HepG2 (cell line): ENCODE data around the gene SHF. TPM values are rescaled to one million over a fixed set of nuclear protein-coding genes. Genes with fewer than 3 reads are reported as not detected.

Source experiments
- ATAC-seq: fragments of 200-7000 bp; cut with Tn5 transposase; 3 replicates; pipeline ENCODE4 v1.9.1; 2020; ENCODE audit warnings: mild to moderate bottlenecking, moderate library complexity
- BruUV-seq: library from RNA; stranded (reverse); fragments of 400-500 nt; replicated peaks from 2 replicates; lab custom pipeline; 2021; lab: Mats Ljungman, UMichigan
- CTCF ChIA-PET: fragments of 300-600 bp; formaldehyde crosslinking; extraction: SDS; loops from one replicate; lab custom pipeline; 2021; ENCODE audit warnings: low total read pairs, inconsistent platforms, low intra/inter-chr PET ratio; lab: Yijun Ruan, JAX
- POLR2A ChIA-PET: fragments of 350-600 bp; sonication (Branson Sonifier 250); formaldehyde crosslinking; loops from one replicate; lab custom pipeline; 2020; ENCODE audit warnings: antibody characterized with exemption, inconsistent platforms; lab: Yijun Ruan, JAX
- DNase-seq: peaks from one replicate; pipeline ENCODE4 v3.0.0-alpha.2; 2015; ENCODE audit warnings: low spot score
- FAIRE-seq: peaks from 3 replicates; lab custom pipeline; 2011; peaks lifted over from hg19 to GRCh38; lab: Jason Lieb, UNC
- H2AFZ ChIP-seq: one replicate; pipeline ENCODE4 v1.6.1; 2011; ENCODE audit warnings: low read length, inconsistent platforms
- H3K27ac ChIP-seq: fragments of 300-600 bp; 3 replicates; pipeline ENCODE4 v1.8.0; 2011; ENCODE audit warnings: mixed run types, mild to moderate bottlenecking, mixed read lengths, low read length, inconsistent platforms; ENCODE audit not compliant: insufficient read depth; ENCODE audit errors: extremely low read length
- H3K27me3 ChIP-seq, 2 experiments: fragments of 200-600 bp in 1 of 2; 2 replicates in 1 of 2; 3 replicates in 1 of 2; pipeline versions ENCODE4 v1.6.0 to v1.8.0; 2011; ENCODE audit warnings: low read length in 2 of 2, mild to moderate bottlenecking in 2 of 2, moderate library complexity in 2 of 2, inconsistent platforms in 1 of 2; ENCODE audit not compliant: insufficient read depth in 2 of 2, control insufficient read depth in 1 of 2
- H3K36me3 ChIP-seq, 2 experiments: fragments of 200-600 bp in 1 of 2; replicated peaks in 1 of 2; 2 replicates in 1 of 2; 3 replicates in 1 of 2; pipeline versions ENCODE4 v1.5.1 to v1.8.0; 2011; ENCODE audit warnings: low read length in 2 of 2, inconsistent platforms in 1 of 2; ENCODE audit not compliant: insufficient read depth in 2 of 2, control insufficient read depth in 1 of 2
- H3K4me1 ChIP-seq: 2 replicates; pipeline ENCODE4 v1.5.1; 2012; ENCODE audit warnings: low read length, inconsistent platforms; ENCODE audit not compliant: insufficient read depth
- H3K4me2 ChIP-seq: 2 replicates; pipeline ENCODE4 v1.6.0; 2011; ENCODE audit warnings: low read depth, low read length, inconsistent platforms
- H3K4me3 ChIP-seq, 3 experiments: fragments of 200-600 bp in 1 of 3; sonication (generic), shearing (Covaris generic) in 1 of 3; replicated peaks in 1 of 3; 2 replicates each; pipeline ENCODE4 v1.5.1; 2011 to 2016; ENCODE audit warnings: low read length in 3 of 3, inconsistent platforms in 2 of 3, low read depth in 2 of 3, mild to moderate bottlenecking in 2 of 3, control low read depth in 1 of 3, mixed read lengths in 1 of 3; ENCODE audit not compliant: insufficient read depth in 1 of 3
- H3K79me2 ChIP-seq: one replicate; pipeline ENCODE4 v1.6.1; 2011; ENCODE audit warnings: low read length, inconsistent platforms; ENCODE audit not compliant: insufficient read depth
- H3K9ac ChIP-seq: 2 replicates; pipeline ENCODE4 v1.6.0; 2011; ENCODE audit warnings: mild to moderate bottlenecking, low read depth, low read length, inconsistent platforms; ENCODE audit not compliant: insufficient read depth
- H3K9me3 ChIP-seq: 2 replicates; pipeline ENCODE4 v1.5.1; 2012; ENCODE audit warnings: mild to moderate bottlenecking, low read length
- H4K20me1 ChIP-seq: 2 replicates; pipeline ENCODE4 v1.6.0; 2011; ENCODE audit warnings: inconsistent platforms, mild to moderate bottlenecking, low read length, moderate library complexity; ENCODE audit not compliant: insufficient read depth
- ATF1 ChIP-seq: IDR thresholded peaks from 2 replicates; pipeline ENCODE4 v1.6.1; 2016; ENCODE audit warnings: mild to moderate bottlenecking, control low read depth
- EZH2 ChIP-seq: conservative IDR thresholded peaks from 2 replicates; pipeline ENCODE4 v1.6.1; 2012; ENCODE audit warnings: mild to moderate bottlenecking, low read depth, low read length, moderate library complexity
- NAIF1 ChIP-seq: sonication (generic); formaldehyde crosslinking; IDR thresholded peaks from 2 replicates; pipeline ENCODE4 v1.5.0; 2020; ENCODE audit warnings: mild to moderate bottlenecking, missing genetic modification reagents, borderline replicate concordance
- NR2F1 ChIP-seq, 2 experiments: fragments of 450-650 bp in 1 of 2; formaldehyde crosslinking in 1 of 2; IDR thresholded peaks; 2 replicates each; pipeline versions ENCODE4 v1.5.0 to v1.6.1; 2016 to 2020; ENCODE audit warnings: mild to moderate bottlenecking in 1 of 2, missing compliant biosample characterization in 1 of 2, missing genetic modification reagents in 1 of 2, moderate library complexity in 1 of 2
- NR2F2 ChIP-seq: IDR thresholded peaks from 2 replicates; pipeline ENCODE4 v1.6.1; 2012; ENCODE audit warnings: low read depth, inconsistent platforms, borderline replicate concordance
- PPARG ChIP-seq: conservative IDR thresholded peaks from 2 replicates; pipeline ENCODE4 v1.6.1; 2016; ENCODE audit warnings: missing biosample characterization, missing genetic modification reagents
- RAD21 ChIP-seq: fragments of 450-650 bp; formaldehyde crosslinking; IDR thresholded peaks from 2 replicates; pipeline ENCODE4 v1.5.0; 2020; ENCODE audit warnings: mild to moderate bottlenecking
- STAG1 ChIP-seq: sonication (generic); formaldehyde crosslinking; IDR thresholded peaks from 2 replicates; pipeline ENCODE4 v1.4.0; 2020; ENCODE audit warnings: missing genetic modification reagents
- ZFP36 ChIP-seq: fragments of 150-350 bp; IDR thresholded peaks from 2 replicates; pipeline ENCODE4 v1.6.1; 2018; ENCODE audit warnings: borderline replicate concordance, low read length, low read depth; ENCODE audit not compliant: partially characterized antibody
- ZKSCAN8 ChIP-seq: IDR thresholded peaks from 2 replicates; pipeline ENCODE4 v1.6.1; 2016; ENCODE audit warnings: borderline replicate concordance, missing genetic modification reagents, missing compliant biosample characterization
- ZNF282 ChIP-seq: fragments of 450-650 bp; IDR thresholded peaks from 2 replicates; pipeline ENCODE4 v1.6.1; 2018; ENCODE audit not compliant: partially characterized antibody
- ZNF484 ChIP-seq: sonication (generic); formaldehyde crosslinking; IDR thresholded peaks from 2 replicates; pipeline ENCODE4 v1.5.1; 2020; ENCODE audit warnings: mild to moderate bottlenecking, low read depth, missing genetic modification reagents, borderline replicate concordance
- ZNF713 ChIP-seq: sonication (generic); formaldehyde crosslinking; IDR thresholded peaks from 2 replicates; pipeline ENCODE4 v1.4.0; 2020; ENCODE audit warnings: mild to moderate bottlenecking, missing genetic modification reagents
- ZNF782 ChIP-seq: sonication (generic); formaldehyde crosslinking; IDR thresholded peaks from 2 replicates; pipeline ENCODE4 v1.4.0; 2020; ENCODE audit warnings: missing genetic modification reagents, mild to moderate bottlenecking, borderline replicate concordance
- ZSCAN9 ChIP-seq: IDR thresholded peaks from 2 replicates; pipeline ENCODE4 v1.6.1; 2016; ENCODE audit warnings: borderline replicate concordance
- WGBS: methylation state at CpG from one replicate; pipeline ENCODE4 v1.1.6; 2017; ENCODE audit warnings: low lambda C conversion rate; 5-methylcytosine and 5-hydroxymethylcytosine counted together
- in situ Hi-C: cut with HindIII; loops from 2 replicates; pipeline ENCODE4 v1.10.0; 2017; ENCODE audit warnings: low pct_unique_long_range_greater_than_20kb; ENCODE audit not compliant: extremely low pct_ligation_motif_present
- intact Hi-C: fragments of 100-400 bp; cut with micrococcal nuclease; formaldehyde crosslinking; loops from one replicate; pipeline ENCODE4 v1.10.0; 2022; ENCODE audit not compliant: unreplicated experiment
- polyA plus RNA-seq, 8 experiments: library from polyadenylated mRNA; depleted of rRNA in 3 of 8; stranded (reverse) in 7 of 8; unstranded in 1 of 8; fragments of >200 nt; fragmentation: Illumina TruSeq in 4 of 8; extraction: Trizol in 4 of 8; gene quantifications; 2 replicates each; pipeline versions ENCODE4 v1.2.1 to v1.2.3, GENCODE V29; 2011 to 2016; ENCODE audit warnings: low read depth in 4 of 8, missing spikeins in 1 of 8, mixed read lengths in 1 of 8; ENCODE audit not compliant: insufficient read depth in 1 of 8
- total RNA-seq, 5 experiments: library from RNA; depleted of rRNA; stranded (reverse); fragments of >200 nt; fragmentation: Illumina TruSeq; extraction: Trizol; gene quantifications; 2 replicates each; pipeline ENCODE4 v1.2.3, GENCODE V29; 2016; ENCODE audit warnings: low read depth in 1 of 5
- TF ChIP-seq, protein P1 (sequence below): IDR thresholded peaks from 2 replicates; pipeline ENCODE4 v1.6.1; 2016; ENCODE audit warnings: mild to moderate bottlenecking
- TF ChIP-seq, protein P2 (sequence below): sonication (generic); formaldehyde crosslinking; IDR thresholded peaks from 2 replicates; pipeline ENCODE4 v1.4.0; 2020; ENCODE audit warnings: mild to moderate bottlenecking, missing genetic modification reagents

The SHF gene
- total and polyA plus RNA-seq, 2 of the 13 experiments (the other 11 are each of a cell fraction or from before 2014, with no cell fraction given), result 20.9 to 25.5 TPM

DNA sequence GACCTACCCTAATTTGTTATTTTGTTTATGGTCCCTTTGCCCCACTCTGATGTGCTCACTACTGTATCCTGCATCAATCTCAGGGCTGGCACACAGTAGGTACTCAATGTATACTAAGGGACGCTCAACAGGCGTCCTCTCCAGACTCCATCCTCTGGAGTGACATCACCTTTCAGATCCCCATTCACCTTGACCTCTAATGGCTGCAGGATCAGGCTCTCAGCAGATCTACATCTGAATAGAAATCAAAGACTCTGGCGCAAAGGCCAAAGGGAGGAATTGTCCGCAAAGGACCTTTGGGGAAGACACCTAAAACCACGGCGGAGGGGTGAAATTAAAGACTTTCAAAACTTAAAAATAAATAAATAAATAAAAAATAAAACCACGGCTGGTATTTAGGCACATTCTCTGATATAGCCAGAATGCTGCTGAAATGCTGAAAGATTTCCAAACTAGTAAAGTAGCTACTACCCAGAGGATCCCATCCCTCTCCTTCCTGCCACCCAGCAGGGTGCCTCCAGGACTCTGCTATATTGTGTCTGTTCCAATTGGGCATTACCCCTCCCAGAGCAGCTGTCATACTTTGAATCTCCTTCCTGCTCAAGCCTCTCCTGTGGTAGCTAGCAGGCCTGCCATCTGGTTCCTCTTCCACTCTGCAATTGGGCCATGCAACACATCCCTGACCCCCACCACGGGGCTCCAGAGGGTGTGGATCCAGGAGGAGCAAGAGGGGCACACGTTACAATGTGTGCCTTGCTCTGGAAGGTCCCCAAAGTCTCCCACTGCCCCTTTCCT, 6.1 kb downstream of the SHF start:
- Histone ChIP-seq H3K27me3 (no peaks in the 10 kb centered on the region), H3K36me3 (peaks cover 7 to 22% of the 10 kb centered on the region in 2 experiments), H3K79me2 (peaks cover 68% of the 10 kb centered on the region), H3K4me1 (peaks cover 61% of the 10 kb centered on the region), H3K4me2 (no peak overlapping the region), H4K20me1 (peaks cover 31% of the 10 kb centered on the region), H3K4me3 (no peak overlapping the region), H2AFZ (no peak overlapping the region), H3K9ac (no peak overlapping the region), H3K9me3 (no peaks in the 10 kb centered on the region), H3K27ac (no peak overlapping the region)
- ATAC-seq (no peak), FAIRE-seq (no peak), DNase-seq (no peak)
- no TSS peak for BruUV-seq
- ChIA-PET POLR2A (interaction anchor here (0.6 to 1.3 kb wide), 4 partner anchors 13 to 293 kb away, joined by 3 read pairs; no protein-coding TSS in a partner anchor), CTCF (no interaction called here)
- in situ Hi-C loops (no loop called here), intact Hi-C loops (no loop called here)
- WGBS, result 89% methylated on average over 9 of the region's 9 CpGs
- TF ChIP-seq ZFP36 (no peak), NR2F1 (CRISPR knock-in tag; IDR thresholded peaks at IDR 0.05) (no peak), ZSCAN9 (CRISPR knock-in tag) (no peak), EZH2 (no peak), ATF1 (CRISPR knock-in tag) (no peak), ZNF782 (CRISPR knock-in tag) (no peak), NAIF1 (CRISPR knock-in tag) (no peak), ZNF484 (no peak), ZNF282 (no peak), ZKSCAN8 (CRISPR knock-in tag) (no peak), RAD21 (CRISPR knock-in tag) (no peak), STAG1 (CRISPR knock-in tag) (no peak), NR2F2 (no peak), PPARG (CRISPR knock-in tag) (no peak), ZNF713 (CRISPR knock-in tag) (no peak)
- TF ChIP-seq, protein P1, sequence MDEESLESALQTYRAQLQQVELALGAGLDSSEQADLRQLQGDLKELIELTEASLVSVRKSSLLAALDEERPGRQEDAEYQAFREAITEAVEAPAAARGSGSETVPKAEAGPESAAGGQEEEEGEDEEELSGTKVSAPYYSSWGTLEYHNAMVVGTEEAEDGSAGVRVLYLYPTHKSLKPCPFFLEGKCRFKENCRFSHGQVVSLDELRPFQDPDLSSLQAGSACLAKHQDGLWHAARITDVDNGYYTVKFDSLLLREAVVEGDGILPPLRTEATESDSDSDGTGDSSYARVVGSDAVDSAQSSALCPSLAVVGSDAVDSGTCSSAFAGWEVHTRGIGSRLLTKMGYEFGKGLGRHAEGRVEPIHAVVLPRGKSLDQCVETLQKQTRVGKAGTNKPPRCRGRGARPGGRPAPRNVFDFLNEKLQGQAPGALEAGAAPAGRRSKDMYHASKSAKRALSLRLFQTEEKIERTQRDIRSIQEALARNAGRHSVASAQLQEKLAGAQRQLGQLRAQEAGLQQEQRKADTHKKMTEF (CRISPR knock-in tag), result no peak
- TF ChIP-seq, protein P2, sequence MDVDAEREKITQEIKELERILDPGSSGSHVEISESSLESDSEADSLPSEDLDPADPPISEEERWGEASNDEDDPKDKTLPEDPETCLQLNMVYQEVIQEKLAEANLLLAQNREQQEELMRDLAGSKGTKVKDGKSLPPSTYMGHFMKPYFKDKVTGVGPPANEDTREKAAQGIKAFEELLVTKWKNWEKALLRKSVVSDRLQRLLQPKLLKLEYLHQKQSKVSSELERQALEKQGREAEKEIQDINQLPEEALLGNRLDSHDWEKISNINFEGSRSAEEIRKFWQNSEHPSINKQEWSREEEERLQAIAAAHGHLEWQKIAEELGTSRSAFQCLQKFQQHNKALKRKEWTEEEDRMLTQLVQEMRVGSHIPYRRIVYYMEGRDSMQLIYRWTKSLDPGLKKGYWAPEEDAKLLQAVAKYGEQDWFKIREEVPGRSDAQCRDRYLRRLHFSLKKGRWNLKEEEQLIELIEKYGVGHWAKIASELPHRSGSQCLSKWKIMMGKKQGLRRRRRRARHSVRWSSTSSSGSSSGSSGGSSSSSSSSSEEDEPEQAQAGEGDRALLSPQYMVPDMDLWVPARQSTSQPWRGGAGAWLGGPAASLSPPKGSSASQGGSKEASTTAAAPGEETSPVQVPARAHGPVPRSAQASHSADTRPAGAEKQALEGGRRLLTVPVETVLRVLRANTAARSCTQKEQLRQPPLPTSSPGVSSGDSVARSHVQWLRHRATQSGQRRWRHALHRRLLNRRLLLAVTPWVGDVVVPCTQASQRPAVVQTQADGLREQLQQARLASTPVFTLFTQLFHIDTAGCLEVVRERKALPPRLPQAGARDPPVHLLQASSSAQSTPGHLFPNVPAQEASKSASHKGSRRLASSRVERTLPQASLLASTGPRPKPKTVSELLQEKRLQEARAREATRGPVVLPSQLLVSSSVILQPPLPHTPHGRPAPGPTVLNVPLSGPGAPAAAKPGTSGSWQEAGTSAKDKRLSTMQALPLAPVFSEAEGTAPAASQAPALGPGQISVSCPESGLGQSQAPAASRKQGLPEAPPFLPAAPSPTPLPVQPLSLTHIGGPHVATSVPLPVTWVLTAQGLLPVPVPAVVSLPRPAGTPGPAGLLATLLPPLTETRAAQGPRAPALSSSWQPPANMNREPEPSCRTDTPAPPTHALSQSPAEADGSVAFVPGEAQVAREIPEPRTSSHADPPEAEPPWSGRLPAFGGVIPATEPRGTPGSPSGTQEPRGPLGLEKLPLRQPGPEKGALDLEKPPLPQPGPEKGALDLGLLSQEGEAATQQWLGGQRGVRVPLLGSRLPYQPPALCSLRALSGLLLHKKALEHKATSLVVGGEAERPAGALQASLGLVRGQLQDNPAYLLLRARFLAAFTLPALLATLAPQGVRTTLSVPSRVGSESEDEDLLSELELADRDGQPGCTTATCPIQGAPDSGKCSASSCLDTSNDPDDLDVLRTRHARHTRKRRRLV (CRISPR knock-in tag), result no peak
